Ovary (tissue), 9 donors: ENCODE measurements around the gene DPP4. TPM values are rescaled to one million over a fixed set of nuclear protein-coding genes. Genes with fewer than 3 reads are reported as not detected.

Experiments
- DNase-seq, 5 donors: peaks; one replicate each; pipeline ENCODE4 v3.0.0-alpha.2; 2019 to 2020
- H3K27ac ChIP-seq, 2 donors: fragments of 200-600 bp; one replicate each; pipeline versions ENCODE4 v1.5.1 to v1.8.0; 2019 to 2022
- H3K27me3 ChIP-seq: fragments of 200-600 bp; one replicate; pipeline ENCODE4 v1.8.0; 2022
- H3K36me3 ChIP-seq: fragments of 200-600 bp; sonication (generic); one replicate; pipeline ENCODE4 v1.5.1; 2019
- H3K4me1 ChIP-seq: one replicate; pipeline ENCODE4 v1.8.1; 2013; ENCODE audit warnings: mild to moderate bottlenecking, moderate library complexity; ENCODE audit not compliant: insufficient read depth
- H3K4me3 ChIP-seq: fragments of 200-600 bp; sonication (generic); one replicate; pipeline ENCODE4 v1.5.1; 2017
- H3K9me3 ChIP-seq, 2 donors: fragments of 200-600 bp in 1 of 2; sonication (generic) in 1 of 2; one replicate each; pipeline versions ENCODE4 v1.5.1 to v1.8.1; 2013 to 2019; ENCODE audit warnings: mild to moderate bottlenecking in 1 of 2, moderate library complexity in 1 of 2
- CTCF ChIP-seq, 3 donors: fragments of 450-650 bp in 2 of 3; fragments of 200-600 bp in 1 of 3; IDR thresholded peaks; one replicate each; pipeline versions ENCODE4 v1.5.1 to v1.8.0; 2016 to 2022; ENCODE audit warnings: antibody characterized with exemption in 3 of 3, mild to moderate bottlenecking in 1 of 3
- EP300 ChIP-seq: sonication (generic); formaldehyde crosslinking; IDR thresholded peaks from one replicate; pipeline ENCODE4 v1.6.1; 2017; ENCODE audit warnings: antibody characterized with exemption
- POLR2A ChIP-seq: fragments of 450-650 bp; IDR thresholded peaks from one replicate; pipeline ENCODE4 v1.6.1; 2017; ENCODE audit warnings: antibody characterized with exemption, mild to moderate bottlenecking, moderate library complexity
- WGBS, 3 donors: extraction: QIAGEN DNeasy Blood & Tissue Kit in 1 of 3; methylation state at CpG; one replicate each; pipeline versions ENCODE4 v1.1.5 to v1.1.7; 2013 to 2017; 5-methylcytosine and 5-hydroxymethylcytosine counted together
- intact Hi-C, 4 donors: fragments of 100-400 bp; cut with DNase I; formaldehyde crosslinking; loops; one replicate each; pipeline versions ENCODE4 v1.11.0 to v1.15.1; 2022 to 2023
- polyA plus RNA-seq, 2 donors: library from polyadenylated mRNA; stranded (reverse); fragments of 200-250 nt in 1 of 2; fragments of 350-450 nt in 1 of 2; fragmentation: Illumina TruSeq in 1 of 2; extraction: RNeasy Lipid Tissue Mini Kit (QIAGEN cat#74804) in 1 of 2; gene quantifications; one replicate each; pipeline ENCODE4 v1.2.3, GENCODE V29; 2013 to 2014
- total RNA-seq, 7 donors: library from RNA; depleted of rRNA in 2 of 7; stranded (reverse); fragments of >200 nt in 2 of 7; fragmentation: NEBNext Ultra II Directional in 3 of 7; extraction: Animal tissue kit (Norgen Biotek cat#: 25700) in 3 of 7; gene quantifications; one replicate each; pipeline versions ENCODE4 v1.1.0 to v1.2.4, GENCODE V29; 2016 to 2023
- donor health status: DM: no; HTN: no; CAD: no; lungs with moderate emphysema.
- donor health status: DM: no; HTN: no; CAD: no.
- donor health status: Bipolar disorder and iron deficiency.
- donor health status: DM: yes; HTN: yes; CAD: no.
- donor health status: DM: no; HTN: no; CAD: no.
- donor health status: DM: yes; HTN: yes; CAD: no.

Gene DPP4
- total and polyA plus RNA-seq, 9 donors, result 0.71 to 46.6 (median 3.7) TPM

GRCh38 chr2:161988589-161988988, 85.4 kb downstream of the DPP4 start:
- Histone ChIP-seq H3K4me3 (no peak overlapping the region), H3K4me1 (no peaks in the 10 kb centered on the region), H3K9me3 (no peaks in the 10 kb centered on the region), H3K36me3 (no peaks in the 10 kb centered on the region), H3K27ac (no peak overlapping the region), H3K27me3 (no peaks in the 10 kb centered on the region)
- 91 to 100% (median 93%) methylated on average over 1 of the region's 1 CpG for WGBS, 3 donors
- TF ChIP-seq EP300 (no peak), CTCF (IDR thresholded peaks at IDR 0.05) (no peak)
- intact Hi-C loops, result no loop called here
- DNase-seq, result no peak

- TF ChIP-seq POLR2A (no peak), CTCF (IDR thresholded peaks at IDR 0.05) (no peak), EP300 (no peak)
- Histone ChIP-seq H3K9me3 (no peaks in the 10 kb centered on the region), H3K4me3 (no peak overlapping the region), H3K4me1 (no peaks in the 10 kb centered on the region), H3K36me3 (no peaks in the 10 kb centered on the region), H3K27me3 (no peaks in the 10 kb centered on the region), H3K27ac (no peak overlapping the region)
- no peak for DNase-seq
- intact Hi-C loops, result no loop called here
- WGBS, 3 donors, result 88 to 94% (median 94%) methylated on average over 2 of the region's 2 CpGs
These were observed 86.7 kb downstream of the DPP4 start for GRCh38 chr2:161987311-161987710.

- H3K4me3 ChIP-seq, result no peak overlapping the region
- no peak overlapping the region for H3K27ac ChIP-seq
- intact Hi-C loops, result no loop called here
- TF ChIP-seq POLR2A (no peak), EP300 (no peak), CTCF (IDR thresholded peaks at IDR 0.05) (no peak)
- 79 to 84% (median 81%) methylated on average over 1 of the region's 1 CpG for WGBS, 3 donors
- DNase-seq, result no peak
- H3K9me3 ChIP-seq, result no peaks in the 10 kb centered on the region
- no peaks in the 10 kb centered on the region for H3K36me3 ChIP-seq
- no peaks in the 10 kb centered on the region for H3K27me3 ChIP-seq
- H3K4me1 ChIP-seq, result no peaks in the 10 kb centered on the region
These were observed 90.1 kb downstream of the DPP4 start for GRCh38 chr2:161983866-161984265.

- intact Hi-C loops, result no loop called here
- Histone ChIP-seq H3K27me3 (no peaks in the 10 kb centered on the region), H3K36me3 (no peaks in the 10 kb centered on the region), H3K4me1 (no peaks in the 10 kb centered on the region), H3K4me3 (no peak overlapping the region), H3K9me3 (no peaks in the 10 kb centered on the region), H3K27ac (no peak overlapping the region)
- TF ChIP-seq CTCF (IDR thresholded peaks at IDR 0.05), result no peak
- TF ChIP-seq POLR2A, result no peak
- no peak for TF ChIP-seq EP300
- 35 to 40% (median 39%) methylated on average over 1 of the region's 1 CpG for WGBS, 3 donors
- DNase-seq, result no peak
These were observed 90.7 kb downstream of the DPP4 start for GRCh38 chr2:161983331-161983651.
